Measurements from ENCODE around the gene TNC.

The TNC gene

DNA sequence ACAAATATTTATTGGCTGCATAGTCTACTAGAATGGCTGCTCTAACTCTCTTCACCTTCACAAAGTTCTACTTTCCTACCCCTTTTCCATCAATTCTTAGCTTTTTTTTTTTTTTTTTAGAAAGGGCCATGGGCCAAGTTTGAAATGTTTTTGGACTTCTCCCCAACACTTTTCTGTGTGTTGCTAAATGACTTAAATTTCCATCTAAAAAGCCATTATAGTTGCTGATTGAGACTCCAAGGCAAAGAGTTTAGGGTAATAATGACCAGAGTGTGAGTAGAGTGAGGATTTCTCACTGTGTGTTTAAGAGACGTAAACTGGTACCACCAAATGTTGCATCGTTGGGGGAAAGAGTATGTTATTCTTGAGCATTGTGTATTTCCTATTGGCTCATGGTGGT lies 24.4 kb downstream of the TNC start:
- DNase-seq = no peak

DNA sequence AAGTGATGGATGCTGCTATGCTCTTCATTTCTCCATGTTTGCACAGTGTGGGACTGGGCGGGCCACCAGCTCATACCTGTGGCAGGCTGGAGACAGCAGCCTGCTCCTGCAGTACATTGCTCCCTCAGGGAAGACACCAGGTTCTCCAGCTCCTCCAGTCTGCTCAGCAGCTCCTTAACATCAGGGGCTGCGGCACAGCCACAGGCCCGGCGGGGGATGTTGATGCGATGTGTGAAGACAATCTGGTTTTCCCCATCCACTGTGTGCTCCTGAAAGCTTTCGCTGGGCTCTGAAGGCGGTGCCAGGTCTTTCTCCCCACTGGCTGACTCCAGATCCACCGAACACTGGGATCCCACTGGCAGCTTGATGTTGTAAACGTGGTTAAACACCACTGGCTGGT lies 27.5 kb downstream of the TNC start:
- no peak for DNase-seq

DNA sequence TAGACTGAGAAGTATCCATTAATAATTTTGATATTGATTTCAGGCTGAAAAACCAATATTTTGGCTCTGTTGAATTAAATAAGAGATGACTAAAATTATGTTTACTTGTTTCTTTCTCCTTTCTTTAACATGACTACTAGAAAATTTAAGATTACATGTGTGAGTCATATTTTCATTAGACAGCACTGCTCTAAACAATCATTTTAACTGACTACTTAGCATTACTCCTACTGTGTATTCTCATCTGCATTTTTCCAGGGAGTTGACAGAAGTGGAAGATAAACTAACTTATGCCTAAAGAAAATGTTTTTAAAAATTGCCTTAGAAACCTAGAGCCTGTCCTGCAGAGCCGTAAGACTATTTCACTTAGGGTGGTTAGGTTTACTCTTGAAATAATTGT lies 29.1 kb downstream of the TNC start:
- DNase-seq = no peak

DNA sequence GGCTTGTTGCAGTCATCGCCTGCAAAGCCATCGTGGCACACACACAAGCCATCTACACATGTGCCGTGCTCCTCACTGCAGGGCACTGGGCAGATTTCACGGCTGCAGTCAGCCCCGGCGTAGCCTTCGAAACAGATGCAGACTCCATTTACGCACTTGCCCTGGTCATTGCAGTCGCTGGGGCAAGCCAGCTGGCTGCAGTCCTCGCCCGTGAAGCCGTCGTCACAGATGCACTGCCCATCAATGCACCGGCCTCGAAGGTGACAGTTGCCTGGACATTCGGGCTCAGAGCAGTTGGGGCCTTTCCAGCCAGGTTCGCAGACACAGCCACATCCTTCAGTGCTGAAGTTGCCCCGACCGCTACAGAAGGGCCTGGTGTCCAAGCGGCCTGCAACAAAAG lies 31.1 kb downstream of the TNC start:
- no peak for DNase-seq

GRCh38 chr9:115086461-115086860 lies 31.5 kb downstream of the TNC start:
- no peak for DNase-seq

- no peak for DNase-seq
Measured at GRCh38 chr9:115085773-115086377, 32.1 kb downstream of the TNC start.

GRCh38 chr9:115084709-115085108 lies 33.2 kb downstream of the TNC start:
- no peak for DNase-seq

DNA sequence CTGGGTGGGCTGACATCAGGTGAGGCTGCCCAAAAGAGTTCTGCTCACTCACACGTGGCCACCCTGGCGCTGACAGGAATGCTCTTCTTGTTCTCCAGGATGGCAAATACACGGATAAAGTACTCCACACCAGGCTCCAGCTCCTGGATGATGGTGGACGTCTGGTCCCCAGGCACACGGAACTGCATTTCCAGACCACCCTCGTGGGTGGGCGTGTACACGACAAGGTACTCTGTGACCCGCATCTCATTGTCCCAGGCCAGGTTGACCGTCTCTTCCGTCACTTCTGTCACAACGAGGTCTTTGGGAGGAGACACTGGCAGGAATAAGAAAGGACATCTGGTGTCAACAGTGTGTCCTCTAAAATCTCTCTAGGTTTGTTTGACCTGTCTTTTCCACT lies 33.8 kb downstream of the TNC start:
- no peak for DNase-seq

DNA sequence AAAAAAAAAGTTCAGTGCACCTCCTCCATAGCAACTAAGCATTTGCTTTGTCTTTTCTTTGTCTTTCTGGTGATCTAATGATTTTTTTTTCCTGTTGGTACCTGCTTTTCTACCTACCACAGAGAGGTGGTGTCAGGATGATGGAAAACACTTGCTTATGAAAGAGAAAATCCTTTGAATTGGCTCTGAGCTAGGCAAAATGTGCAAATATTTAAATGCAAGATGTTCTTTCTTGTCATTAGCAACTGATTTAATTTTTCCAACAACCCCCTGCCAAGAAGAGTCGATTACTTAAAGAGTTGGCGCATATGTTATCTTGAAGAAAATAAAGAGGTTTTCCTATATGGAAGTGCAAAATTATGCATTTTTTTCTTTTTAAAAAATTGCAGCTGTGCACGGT lies 37.7 kb downstream of the TNC start:
- no peak for DNase-seq

DNA sequence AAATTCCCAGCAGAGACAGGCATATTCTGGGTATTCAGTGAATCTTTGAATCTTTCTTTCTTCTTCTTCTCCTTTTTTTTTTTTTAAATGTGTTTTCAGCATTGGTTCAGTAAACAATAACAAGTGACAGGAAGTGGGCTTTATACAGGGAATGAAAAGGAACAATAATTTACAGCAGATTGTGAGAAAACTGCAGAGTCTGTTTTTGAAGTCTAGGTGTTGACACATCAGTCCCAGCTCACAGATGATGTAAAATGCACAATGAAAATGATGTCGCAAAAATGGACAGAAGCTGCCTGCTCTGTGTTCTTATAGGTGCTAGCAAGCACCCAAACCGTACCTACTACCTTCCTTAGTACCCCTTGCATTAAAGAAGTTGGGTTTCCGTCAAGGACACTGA lies 38.8 kb downstream of the TNC start:
- DNase-seq = no peak

- DNase-seq = no peak
Measured at GRCh38 chr9:115073456-115073855, 44.5 kb downstream of the TNC start.

- DNase-seq = no peak
Measured at GRCh38 chr9:115071176-115071575, 46.8 kb downstream of the TNC start.

- no peak for DNase-seq
Measured at GRCh38 chr9:115069771-115070170, 48.2 kb downstream of the TNC start.

- DNase-seq = no peak
Measured at GRCh38 chr9:115069302-115069701, 48.7 kb downstream of the TNC start.

GRCh38 chr9:115068031-115068430 lies 49.9 kb downstream of the TNC start:
- DNase-seq = no peak

- no peak for DNase-seq
Measured at GRCh38 chr9:115063058-115063845, 54.7 kb downstream of the TNC start.

DNA sequence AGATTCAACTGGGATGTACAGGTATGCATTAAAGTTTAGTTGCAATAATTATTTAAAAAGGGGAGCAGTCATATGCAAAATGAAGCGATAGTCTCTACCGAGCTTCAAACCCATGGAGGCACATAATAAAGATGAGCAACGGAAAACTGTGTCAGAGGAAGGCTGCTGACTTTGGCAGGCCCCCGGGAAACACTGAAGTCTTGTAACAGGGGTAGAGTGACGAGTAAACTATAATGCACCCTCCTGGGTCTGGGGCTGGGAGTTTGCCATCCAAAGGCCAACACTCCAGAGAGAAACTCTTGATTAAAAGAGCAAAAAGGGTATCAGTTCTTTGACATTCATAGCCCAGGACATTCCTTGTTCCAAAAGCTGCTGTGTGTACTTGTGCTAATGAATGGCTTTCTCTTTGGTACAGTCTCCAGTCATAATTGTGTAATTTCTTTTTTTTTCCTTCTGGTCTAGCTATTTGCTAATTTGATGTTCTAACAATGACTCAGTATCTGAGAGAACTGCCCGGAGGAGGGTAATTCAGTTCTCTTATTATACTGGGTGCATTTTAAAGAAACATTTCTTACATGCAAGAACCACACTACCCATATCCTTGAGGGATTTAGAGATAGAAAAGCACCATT lies 59.2 kb downstream of the TNC start:
- DNase-seq = no peak

- DNase-seq = no peak
Measured at GRCh38 chr9:115058175-115058574, 59.8 kb downstream of the TNC start.

- DNase-seq = no peak
Measured at GRCh38 chr9:115057559-115057958, 60.4 kb downstream of the TNC start.

GRCh38 chr9:115050002-115050490 lies 67.9 kb downstream of the TNC start:
- DNase-seq = no peak

GRCh38 chr9:115046824-115047223 lies 71.1 kb downstream of the TNC start:
- no peak for DNase-seq

DNA sequence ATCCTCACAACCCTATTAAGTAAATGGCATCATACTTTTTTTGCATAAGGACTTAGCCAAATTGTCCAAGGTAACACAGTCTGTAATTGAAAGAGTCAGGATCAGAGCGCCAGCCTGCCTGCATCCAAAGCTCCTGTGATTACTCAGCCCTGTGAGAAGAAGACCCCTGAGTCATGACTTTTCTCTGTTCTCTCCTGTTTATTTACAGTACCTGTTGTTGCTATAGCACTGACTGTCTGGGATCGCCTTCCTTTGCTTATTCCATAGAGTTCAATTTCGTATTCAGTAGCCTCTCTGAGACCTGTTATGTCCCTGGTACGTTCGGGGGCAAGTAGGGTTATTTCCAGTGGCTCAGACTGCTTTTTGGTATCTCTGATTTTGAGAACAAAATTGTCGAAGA lies 71.8 kb downstream of the TNC start:
- no peak for DNase-seq

DNA sequence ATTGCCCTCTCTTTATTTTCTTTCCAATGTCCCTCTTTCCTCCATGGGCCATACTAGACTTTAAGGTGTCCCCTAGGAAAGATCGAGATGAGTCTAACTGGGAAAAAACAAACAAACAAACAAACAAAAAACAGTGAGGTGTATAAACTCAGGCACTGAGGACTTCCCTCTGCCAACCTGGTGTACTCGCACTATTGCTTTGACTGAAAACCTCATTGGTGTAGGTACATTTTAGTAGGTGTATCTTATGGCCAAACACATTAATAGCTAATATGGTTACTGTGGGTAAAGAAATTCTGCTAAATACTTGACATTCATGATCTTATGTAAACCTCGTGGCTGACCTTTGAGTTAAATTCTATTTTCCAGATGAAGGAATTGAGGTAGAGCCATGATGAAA lies 74.3 kb downstream of the TNC start:
- DNase-seq = no peak
